ENCODE results near the gene KLHL13.

KLHL13 gene

GRCh38 chrX:117982694-117983392 is 133.8 kb downstream of the KLHL13 start:
- Histone ChIP-seq H3K27ac (no peak overlapping the region), H3K4me1 (ENCODE audit: low read depth, poor library complexity, severe bottlenecking) (no peaks in the 10 kb centered on the region), H2AFZ (ENCODE audit: low read depth) (no peak overlapping the region), H3K27me3 (ENCODE audit: insufficient read depth, low read depth) (no peaks in the 10 kb centered on the region), H3K4me3 (IDR thresholded peaks at IDR 0.05; ENCODE audit: insufficient read depth, low read depth, low read length) (no peak overlapping the region), H3K36me3 (ENCODE audit: insufficient read depth) (no peaks in the 10 kb centered on the region), H3K9ac (no peak overlapping the region), H3K4me2 (no peak overlapping the region), H3K79me2 (ENCODE audit: insufficient read depth, low read depth) (no peaks in the 10 kb centered on the region), H4K20me1 (ENCODE audit: insufficient read depth) (no peaks in the 10 kb centered on the region)
- TF ChIP-seq, protein P1, sequence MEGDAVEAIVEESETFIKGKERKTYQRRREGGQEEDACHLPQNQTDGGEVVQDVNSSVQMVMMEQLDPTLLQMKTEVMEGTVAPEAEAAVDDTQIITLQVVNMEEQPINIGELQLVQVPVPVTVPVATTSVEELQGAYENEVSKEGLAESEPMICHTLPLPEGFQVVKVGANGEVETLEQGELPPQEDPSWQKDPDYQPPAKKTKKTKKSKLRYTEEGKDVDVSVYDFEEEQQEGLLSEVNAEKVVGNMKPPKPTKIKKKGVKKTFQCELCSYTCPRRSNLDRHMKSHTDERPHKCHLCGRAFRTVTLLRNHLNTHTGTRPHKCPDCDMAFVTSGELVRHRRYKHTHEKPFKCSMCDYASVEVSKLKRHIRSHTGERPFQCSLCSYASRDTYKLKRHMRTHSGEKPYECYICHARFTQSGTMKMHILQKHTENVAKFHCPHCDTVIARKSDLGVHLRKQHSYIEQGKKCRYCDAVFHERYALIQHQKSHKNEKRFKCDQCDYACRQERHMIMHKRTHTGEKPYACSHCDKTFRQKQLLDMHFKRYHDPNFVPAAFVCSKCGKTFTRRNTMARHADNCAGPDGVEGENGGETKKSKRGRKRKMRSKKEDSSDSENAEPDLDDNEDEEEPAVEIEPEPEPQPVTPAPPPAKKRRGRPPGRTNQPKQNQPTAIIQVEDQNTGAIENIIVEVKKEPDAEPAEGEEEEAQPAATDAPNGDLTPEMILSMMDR (conservative IDR thresholded peaks at IDR 0.05; ENCODE audit: low read depth, low read length), result no peak

- TF ChIP-seq, protein P1 (conservative IDR thresholded peaks at IDR 0.05; ENCODE audit: low read depth, low read length), result no peak
Observed at GRCh38 chrX:117978402-117978801, 138.2 kb downstream of the KLHL13 start.

GRCh38 chrX:117977526-117977925 is 139.1 kb downstream of the KLHL13 start:
- TF ChIP-seq, protein P1 (conservative IDR thresholded peaks at IDR 0.05; ENCODE audit: low read depth, low read length), result no peak
- Histone ChIP-seq H3K4me2 (no peak overlapping the region), H3K27ac (no peak overlapping the region), H2AFZ (ENCODE audit: low read depth) (no peak overlapping the region), H3K4me1 (ENCODE audit: low read depth, poor library complexity, severe bottlenecking) (no peaks in the 10 kb centered on the region), H3K79me2 (ENCODE audit: insufficient read depth, low read depth) (no peaks in the 10 kb centered on the region), H3K27me3 (ENCODE audit: insufficient read depth, low read depth) (no peaks in the 10 kb centered on the region), H3K4me3 (IDR thresholded peaks at IDR 0.05; ENCODE audit: insufficient read depth, low read depth, low read length) (no peak overlapping the region), H4K20me1 (ENCODE audit: insufficient read depth) (no peaks in the 10 kb centered on the region), H3K9ac (no peak overlapping the region), H3K36me3 (ENCODE audit: insufficient read depth) (no peaks in the 10 kb centered on the region)

More at GRCh38 chrX:117978402-117978801, 138.2 kb downstream of the KLHL13 start:
- Histone ChIP-seq H3K4me3 (IDR thresholded peaks at IDR 0.05; ENCODE audit: insufficient read depth, low read depth, low read length) (no peak overlapping the region), H4K20me1 (ENCODE audit: insufficient read depth) (no peaks in the 10 kb centered on the region), H3K4me2 (no peak overlapping the region), H3K9ac (no peak overlapping the region), H3K27me3 (ENCODE audit: insufficient read depth, low read depth) (no peaks in the 10 kb centered on the region), H3K79me2 (ENCODE audit: insufficient read depth, low read depth) (no peaks in the 10 kb centered on the region), H2AFZ (ENCODE audit: low read depth) (no peak overlapping the region), H3K4me1 (ENCODE audit: low read depth, poor library complexity, severe bottlenecking) (no peaks in the 10 kb centered on the region), H3K36me3 (ENCODE audit: insufficient read depth) (no peaks in the 10 kb centered on the region), H3K27ac (no peak overlapping the region)

GRCh38 chrX:117973110-117973807 is 143.4 kb downstream of the KLHL13 start:
- no peak overlapping the region for H3K4me2 ChIP-seq

More at GRCh38 chrX:117973110-117973807, 143.4 kb downstream of the KLHL13 start:
- TF ChIP-seq, protein P1 (conservative IDR thresholded peaks at IDR 0.05; ENCODE audit: low read depth, low read length), result no peak
- no peaks in the 10 kb centered on the region for H4K20me1 ChIP-seq (ENCODE audit: insufficient read depth)
- H3K27ac ChIP-seq, result no peak overlapping the region
- no peak overlapping the region for H3K9ac ChIP-seq
- no peaks in the 10 kb centered on the region for H3K36me3 ChIP-seq (ENCODE audit: insufficient read depth)
- no peaks in the 10 kb centered on the region for H3K4me1 ChIP-seq (ENCODE audit: low read depth, poor library complexity, severe bottlenecking)
- no peaks in the 10 kb centered on the region for H3K79me2 ChIP-seq (ENCODE audit: insufficient read depth, low read depth)
- H2AFZ ChIP-seq (ENCODE audit: low read depth), result no peak overlapping the region
- no peak overlapping the region for H3K4me3 ChIP-seq (IDR thresholded peaks at IDR 0.05; ENCODE audit: insufficient read depth, low read depth, low read length)
- H3K27me3 ChIP-seq (ENCODE audit: insufficient read depth, low read depth), result no peaks in the 10 kb centered on the region
